GM19468 (cell line): ENCODE results near the gene LTC4S.

ENCODE experiments used
- ATAC-seq: cut with Tn5 transposase; IDR thresholded peaks from one replicate; pipeline ENCODE4 v1.9.1; 2021; ENCODE audit warnings: mild to moderate bottlenecking, moderate library complexity, moderate number of reproducible peaks; ENCODE audit not compliant: unreplicated experiment; ENCODE audit errors: extremely low read depth

LTC4S gene

DNA sequence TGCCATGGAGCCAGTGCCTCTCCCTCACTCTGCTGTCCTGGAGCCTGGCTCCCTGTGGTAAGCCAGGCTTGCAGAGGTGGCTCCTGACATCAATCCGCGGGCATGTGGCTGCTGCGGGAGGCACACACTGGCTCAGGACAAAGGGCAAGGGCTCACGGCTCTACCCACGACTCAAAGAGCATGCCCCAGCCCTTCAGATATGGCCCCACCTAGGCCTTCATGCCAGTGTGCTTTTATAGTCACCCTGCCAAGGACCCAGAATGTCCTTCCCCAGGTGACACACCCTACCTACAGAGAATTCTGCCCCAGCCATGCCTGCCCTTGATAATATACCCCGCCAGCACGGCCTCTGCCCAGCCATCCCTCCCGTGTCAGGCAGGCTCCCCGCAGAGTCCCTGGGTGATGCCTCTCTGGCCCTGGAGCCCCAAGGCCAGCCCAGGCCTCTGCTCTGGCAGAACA is 11.3 kb downstream of the LTC4S start:
- no peak for ATAC-seq

- ATAC-seq, result no peak
These were observed 11.9 kb downstream of the LTC4S start for GRCh38 chr5:179805529-179806249.

- ATAC-seq, result no peak
These were observed 12.7 kb downstream of the LTC4S start, which contains the start of gene MGAT4B for GRCh38 chr5:179806250-179807048. TSS of gene MGAT4B (minus strand) at chr5:179806866. CDS start at chr5:179806583, 283 bp downstream.

DNA sequence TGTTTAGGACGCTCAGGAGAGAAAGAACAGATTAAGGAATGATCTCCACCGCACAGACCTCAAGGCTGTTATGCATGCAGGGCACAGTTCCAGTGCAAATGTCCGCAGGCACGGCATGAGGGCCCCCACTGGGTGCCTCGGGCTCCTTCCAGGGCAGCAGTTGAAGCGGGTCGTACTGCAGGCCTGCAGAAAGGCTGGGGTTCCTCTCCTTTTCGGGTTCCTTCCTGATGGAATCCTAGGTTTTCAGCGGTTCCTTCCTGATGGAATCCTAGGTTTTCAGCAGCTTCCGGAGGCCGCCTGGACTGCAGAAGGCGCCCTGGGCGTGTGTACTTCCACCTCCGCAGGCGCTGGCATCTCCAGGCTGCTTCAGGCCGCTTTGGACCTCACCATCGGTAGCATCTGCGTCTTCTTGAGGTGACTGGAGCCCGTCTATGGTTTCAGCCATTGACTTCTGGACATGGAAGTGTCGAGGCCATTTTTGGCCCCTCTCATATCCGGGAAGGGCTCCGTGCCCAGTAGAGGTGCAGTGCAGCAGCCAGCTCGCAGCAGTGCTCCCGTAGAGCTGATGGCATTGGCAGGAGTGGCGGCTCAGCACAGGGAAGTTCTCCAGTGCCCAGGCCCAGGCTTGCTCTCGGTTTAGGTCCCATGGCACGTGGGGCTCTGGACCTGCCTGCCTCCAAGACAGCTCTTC is 18.5 kb downstream of the LTC4S start:
- no peak for ATAC-seq

GRCh38 chr5:179812997-179813607 is 19.3 kb downstream of the LTC4S start:
- ATAC-seq, result no peak

DNA sequence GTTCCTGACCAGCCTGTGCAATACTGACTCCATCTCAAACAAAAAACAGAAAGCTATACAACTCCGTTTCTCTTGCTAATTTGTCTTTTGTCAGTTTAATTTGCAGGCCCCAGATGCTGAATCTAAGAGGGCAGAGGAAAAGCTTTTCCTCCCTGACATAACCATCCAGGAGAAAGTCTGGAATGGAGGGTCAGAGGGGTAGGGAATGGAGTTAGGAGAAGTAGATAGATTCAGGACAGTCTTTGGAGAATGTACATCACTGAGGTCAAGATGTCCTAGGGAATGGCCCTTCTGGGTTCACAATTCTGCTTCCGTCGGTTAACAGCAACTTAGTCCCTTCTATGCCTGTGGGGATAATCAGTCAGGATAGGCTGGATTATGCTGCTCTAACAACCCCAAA is 20.3 kb downstream of the LTC4S start:
- no peak for ATAC-seq

GRCh38 chr5:179815491-179816249 is 21.9 kb downstream of the LTC4S start:
- no peak for ATAC-seq

DNA sequence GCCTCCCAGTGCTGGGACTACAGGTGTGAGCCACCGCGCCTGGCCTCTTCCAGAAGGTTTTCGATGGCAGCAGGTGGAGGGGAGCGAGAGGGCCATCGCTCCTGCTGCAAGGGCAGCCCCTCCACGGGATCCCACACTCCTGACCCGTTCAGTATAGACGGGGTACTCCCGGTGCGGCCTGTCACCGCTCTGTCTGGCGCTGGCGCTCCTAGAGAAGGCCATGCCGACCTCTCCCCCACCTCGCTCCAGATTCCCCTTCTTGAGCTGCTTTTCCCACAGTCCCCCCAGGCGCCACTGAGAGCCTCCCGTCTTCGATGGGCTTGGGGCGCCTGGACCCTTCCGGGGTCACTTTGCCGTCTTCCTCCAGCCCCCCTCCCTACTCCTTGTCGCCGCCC is 22.6 kb downstream of the LTC4S start:
- no peak for ATAC-seq

DNA sequence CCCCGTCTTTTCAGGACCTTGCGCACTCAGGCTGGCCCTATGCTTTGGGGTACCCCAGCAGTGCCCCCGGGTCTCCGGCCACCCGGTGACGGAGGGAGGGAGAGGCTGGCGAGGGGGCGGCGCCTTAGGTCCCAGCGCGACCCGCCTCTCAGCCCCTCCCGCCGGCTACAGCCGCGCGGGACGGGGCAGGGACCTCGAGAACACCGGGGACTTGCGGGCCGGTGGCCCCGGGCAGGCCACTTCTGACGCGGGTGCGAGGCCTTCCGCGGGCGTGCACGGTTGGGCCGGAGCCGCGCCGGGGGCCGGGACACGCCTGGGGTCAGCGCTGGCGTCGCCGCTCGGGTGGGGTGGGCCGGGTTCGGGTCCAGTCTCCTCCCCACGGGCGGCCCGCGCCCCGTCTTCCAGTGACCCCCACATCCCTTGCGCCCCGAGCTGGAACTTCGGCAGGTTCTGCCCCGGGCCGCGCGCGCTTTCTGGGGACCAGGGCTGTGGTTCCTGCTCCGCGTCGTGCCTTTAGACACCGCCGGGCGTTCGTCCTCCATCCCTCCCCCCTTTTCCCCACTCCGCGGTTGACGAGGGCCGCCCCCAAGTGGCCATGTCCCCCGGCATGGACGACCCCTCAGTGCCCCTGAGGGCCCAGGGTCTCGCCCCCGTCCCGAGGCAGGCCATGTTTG is 23.1 kb downstream of the LTC4S start:
- no peak for ATAC-seq

DNA sequence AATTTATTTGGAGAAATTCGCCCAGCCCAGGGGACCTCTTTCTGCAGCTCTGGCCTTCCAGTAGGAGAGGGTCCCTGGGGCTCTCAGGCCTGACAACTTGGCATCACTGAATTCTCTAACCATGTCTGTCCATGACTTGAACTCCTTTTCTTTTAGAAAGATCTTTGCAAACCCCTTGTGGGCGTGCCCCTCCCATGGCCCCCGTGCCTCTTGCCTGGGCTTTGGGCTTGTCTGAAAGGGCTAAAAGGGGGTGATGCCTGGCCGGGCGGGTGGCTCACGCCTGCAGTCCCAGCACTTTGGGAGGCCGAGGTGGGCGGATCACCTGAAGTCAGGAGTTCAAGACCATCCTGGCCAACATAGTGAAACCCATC is 23.7 kb downstream of the LTC4S start:
- ATAC-seq, result no peak

GRCh38 chr5:179817890-179818745 is 24.3 kb downstream of the LTC4S start:
- no peak for ATAC-seq

GRCh38 chr5:179818746-179819295 is 25.0 kb downstream of the LTC4S start:
- peak; percentile 53 for ATAC-seq

GRCh38 chr5:179819296-179820126 is 25.7 kb downstream of the LTC4S start:
- no peak for ATAC-seq

DNA sequence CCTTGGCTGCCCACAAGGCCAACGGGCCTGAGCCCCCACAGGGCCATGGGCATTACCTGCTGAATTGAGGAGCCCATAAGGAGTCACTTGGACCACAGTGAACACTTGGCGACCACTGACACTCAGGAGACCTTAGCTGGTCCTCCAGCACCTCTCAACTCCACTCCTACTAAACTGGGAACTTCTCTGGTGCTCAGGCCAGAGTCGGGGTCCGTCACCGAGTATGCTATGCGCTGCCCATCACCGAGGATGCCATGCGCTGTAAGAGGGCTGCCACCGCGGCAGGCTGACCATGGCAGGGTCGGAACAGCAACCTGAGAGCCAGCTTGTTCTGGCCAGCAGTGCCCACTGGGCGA is 26.3 kb downstream of the LTC4S start:
- ATAC-seq, result no peak

DNA sequence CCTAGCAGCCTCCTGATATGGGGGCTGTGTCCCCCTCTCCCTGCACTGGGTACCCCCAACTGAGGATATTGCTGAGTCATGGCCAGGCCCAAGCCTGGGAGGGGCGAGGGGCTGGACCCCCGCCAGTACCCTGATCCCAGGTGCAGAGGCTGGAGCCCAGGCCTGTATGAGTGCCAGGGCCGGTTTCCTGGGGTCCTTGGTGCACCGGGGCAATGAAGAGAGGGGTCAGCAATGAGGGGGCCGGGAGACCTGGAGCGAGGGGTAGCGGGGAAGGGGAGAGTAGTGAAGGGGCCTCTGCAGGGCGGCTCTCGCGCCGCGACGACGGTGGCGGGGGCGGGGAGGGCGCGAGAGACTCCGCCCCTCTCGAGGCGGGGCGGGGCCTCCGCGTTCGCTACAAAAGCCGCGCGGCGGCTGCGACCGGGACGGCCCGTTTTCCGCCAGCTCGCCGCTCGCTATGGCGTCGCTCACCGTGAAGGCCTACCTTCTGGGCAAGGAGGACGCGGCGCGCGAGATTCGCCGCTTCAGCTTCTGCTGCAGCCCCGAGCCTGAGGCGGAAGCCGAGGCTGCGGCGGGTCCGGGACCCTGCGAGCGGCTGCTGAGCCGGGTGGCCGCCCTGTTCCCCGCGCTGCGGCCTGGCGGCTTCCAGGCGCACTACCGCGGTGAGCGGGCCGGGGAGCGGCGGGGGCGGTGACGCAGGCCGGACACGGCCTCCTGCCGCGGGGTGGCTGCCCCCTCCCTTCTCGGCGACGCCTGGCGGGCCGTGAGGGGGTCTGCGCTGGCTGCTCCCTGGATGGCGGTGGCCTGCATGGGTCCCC is 26.9 kb downstream of the LTC4S start, which contains the start of gene SQSTM1:
SQSTM1 (plus strand) TSS at position 423 of the 815 bp plus-strand sequence; CDS start at position 455, 32 bp downstream.
- peak; percentile 22 for ATAC-seq

DNA sequence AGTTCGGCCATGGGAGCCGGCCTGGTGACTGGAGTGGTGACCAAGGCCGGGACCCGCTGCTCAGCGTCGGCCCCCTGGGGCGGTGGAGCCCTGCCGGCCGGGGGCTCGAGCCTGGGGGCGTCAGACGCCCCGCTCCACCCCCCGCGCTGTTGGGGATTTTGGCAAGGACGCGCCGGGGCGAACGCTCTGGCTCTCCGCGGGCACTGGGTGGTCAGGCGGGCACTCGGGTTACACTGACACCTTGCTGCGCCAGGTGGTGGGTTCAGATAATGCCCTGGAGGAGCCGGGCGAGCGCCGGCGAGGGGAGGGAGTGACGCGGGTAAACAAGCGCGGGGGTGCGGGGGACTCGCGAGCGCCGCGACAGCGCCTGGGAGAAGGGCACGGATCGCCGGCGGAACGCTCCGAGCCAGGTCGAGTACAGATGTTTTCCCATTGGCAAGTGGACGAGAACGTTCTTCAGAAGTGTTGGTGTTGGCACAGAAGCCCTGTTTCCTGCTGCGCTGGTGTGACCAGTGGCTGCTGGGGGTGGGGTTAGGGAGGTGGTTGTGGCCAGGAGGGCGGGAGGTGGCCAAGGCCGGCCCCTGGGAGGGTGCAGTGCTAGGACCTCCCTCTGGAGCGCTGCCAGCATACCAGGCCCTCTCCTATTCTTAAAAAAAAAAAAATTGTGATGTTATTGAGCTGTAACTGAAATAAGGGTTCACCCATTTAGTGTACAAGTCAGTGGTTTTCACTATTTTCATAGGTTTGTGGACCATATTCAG is 27.7 kb downstream of the LTC4S start:
- peak; percentile 43 for ATAC-seq
